ENCODE results near the gene NUMA1. TPM values are rescaled to one million over a fixed set of nuclear protein-coding genes. Genes with fewer than 3 reads are reported as not detected.

Gene NUMA1
- total RNA-seq, 4 donors from 2014 or later = 121 to 365 (median 225) TPM

GRCh38 chr11:72083414-72083813, 3.1 kb upstream of the NUMA1 start:
- no peak for TF ChIP-seq CTCF (IDR thresholded peaks at IDR 0.05; ENCODE audit: low read depth)

GRCh38 chr11:72081821-72082453, 1.6 kb upstream of the NUMA1 start:
- no peak for TF ChIP-seq CTCF (IDR thresholded peaks at IDR 0.05; ENCODE audit: low read depth)

- no peak for TF ChIP-seq CTCF (IDR thresholded peaks at IDR 0.05; ENCODE audit: low read depth)
Observed at GRCh38 chr11:72081184-72081644, 872 bp upstream of the NUMA1 start.

- no peak for TF ChIP-seq CTCF (IDR thresholded peaks at IDR 0.05; ENCODE audit: low read depth)
Observed at GRCh38 chr11:72079819-72080325, 470 bp downstream of the NUMA1 start.

GRCh38 chr11:72078477-72078876, 1.9 kb downstream of the NUMA1 start:
- no peak for TF ChIP-seq CTCF (IDR thresholded peaks at IDR 0.05; ENCODE audit: low read depth)

GRCh38 chr11:72075756-72076155, 4.6 kb downstream of the NUMA1 start:
- no peak for TF ChIP-seq CTCF (IDR thresholded peaks at IDR 0.05; ENCODE audit: low read depth)

GRCh38 chr11:72075109-72075508, 5.2 kb downstream of the NUMA1 start:
- TF ChIP-seq CTCF (IDR thresholded peaks at IDR 0.05; ENCODE audit: low read depth) = no peak

Measured in subcutaneous adipose tissue (tissue), 4 donors.